ENCODE measurements around the gene MNX1. TPM values are rescaled to one million over a fixed set of nuclear protein-coding genes. Genes with fewer than 3 reads are reported as not detected.

MNX1 gene
- polyA plus RNA-seq, 1 donor from 2014 or later, result not detected

- Histone ChIP-seq H3K9ac (ENCODE audit: low read length) (no peak overlapping the region), H3K79me2 (replicated peaks; ENCODE audit: insufficient read depth, low read length) (no peaks in the 10 kb centered on the region), H2AFZ (ENCODE audit: low read depth, low read length) (no peak overlapping the region), H3K9me2 (ENCODE audit: insufficient read depth, low read length) (no peaks in the 10 kb centered on the region), H3K4me3 (ENCODE audit: low read length) (no peak overlapping the region), H4K20me1 (ENCODE audit: insufficient read depth) (no peaks in the 10 kb centered on the region), H3K27me3 (ENCODE audit: insufficient read depth, low read depth, low read length) (no peaks in the 10 kb centered on the region), H3F3A (ENCODE audit: insufficient read depth, low read length, poor library complexity, severe bottlenecking) (no peaks in the 10 kb centered on the region), H3K9me3 (ENCODE audit: low read length) (no peaks in the 10 kb centered on the region), H3K36me3 (ENCODE audit: insufficient read depth, low read length) (no peaks in the 10 kb centered on the region), H3K27ac (ENCODE audit: low read length) (no peak overlapping the region), H3K4me2 (ENCODE audit: low read length) (no peak overlapping the region)
- TF ChIP-seq EZH2 (IDR thresholded peaks at IDR 0.05; ENCODE audit: borderline replicate concordance, insufficient read depth, low read length, poor library complexity, severe bottlenecking) (no peak), REST (IDR thresholded peaks at IDR 0.05; ENCODE audit: borderline replicate concordance) (no peak), MXI1 (conservative IDR thresholded peaks at IDR 0.05; ENCODE audit: poor library complexity, severe bottlenecking) (no peak), RAD21 (conservative IDR thresholded peaks at IDR 0.05) (no peak), POLR2AphosphoS5 (IDR thresholded peaks at IDR 0.05) (no peak), CTCF (IDR thresholded peaks at IDR 0.05; ENCODE audit: poor library complexity, severe bottlenecking) (no peak), TAF1 (IDR thresholded peaks at IDR 0.05; ENCODE audit: low read depth) (no peak), EP300 (conservative IDR thresholded peaks at IDR 0.05; ENCODE audit: poor library complexity, severe bottlenecking) (no peak), SMC3 (conservative IDR thresholded peaks at IDR 0.05; ENCODE audit: poor library complexity) (no peak)
Measured at GRCh38 chr7:156962145-156962544, 48.3 kb downstream of the MNX1 start.

GRCh38 chr7:156956727-156957126, 53.7 kb downstream of the MNX1 start:
- no peak overlapping the region for H3K4me2 ChIP-seq (ENCODE audit: low read length)

More at GRCh38 chr7:156956727-156957126, 53.7 kb downstream of the MNX1 start:
- Histone ChIP-seq H3F3A (ENCODE audit: insufficient read depth, low read length, poor library complexity, severe bottlenecking) (no peaks in the 10 kb centered on the region), H3K79me2 (replicated peaks; ENCODE audit: insufficient read depth, low read length) (peaks cover 8% of the 10 kb centered on the region), H3K9me3 (ENCODE audit: low read length) (no peaks in the 10 kb centered on the region), H2AFZ (ENCODE audit: low read depth, low read length) (no peak overlapping the region), H3K27ac (ENCODE audit: low read length) (no peak overlapping the region), H4K20me1 (ENCODE audit: insufficient read depth) (no peaks in the 10 kb centered on the region), H3K4me3 (ENCODE audit: low read length) (no peak overlapping the region), H3K9me2 (ENCODE audit: insufficient read depth, low read length) (no peaks in the 10 kb centered on the region), H3K27me3 (ENCODE audit: insufficient read depth, low read depth, low read length) (no peaks in the 10 kb centered on the region), H3K36me3 (ENCODE audit: insufficient read depth, low read length) (no peaks in the 10 kb centered on the region), H3K9ac (ENCODE audit: low read length) (no peak overlapping the region)
- TF ChIP-seq EZH2 (IDR thresholded peaks at IDR 0.05; ENCODE audit: borderline replicate concordance, insufficient read depth, low read length, poor library complexity, severe bottlenecking) (no peak), POLR2AphosphoS5 (IDR thresholded peaks at IDR 0.05) (no peak), RAD21 (conservative IDR thresholded peaks at IDR 0.05) (no peak), MXI1 (conservative IDR thresholded peaks at IDR 0.05; ENCODE audit: poor library complexity, severe bottlenecking) (no peak), EP300 (conservative IDR thresholded peaks at IDR 0.05; ENCODE audit: poor library complexity, severe bottlenecking) (no peak)

Measured in neural cell (in vitro differentiated cells).